Measurements from ENCODE around the gene DNAAF1.

DNAAF1 gene

GRCh38 chr16:84124257-84125073 lies 20.6 kb upstream of the DNAAF1 start:
- DNase-seq: no peak

- DNase-seq: no peak
Measured at GRCh38 chr16:84131117-84131516, 14.0 kb upstream of the DNAAF1 start.

DNA sequence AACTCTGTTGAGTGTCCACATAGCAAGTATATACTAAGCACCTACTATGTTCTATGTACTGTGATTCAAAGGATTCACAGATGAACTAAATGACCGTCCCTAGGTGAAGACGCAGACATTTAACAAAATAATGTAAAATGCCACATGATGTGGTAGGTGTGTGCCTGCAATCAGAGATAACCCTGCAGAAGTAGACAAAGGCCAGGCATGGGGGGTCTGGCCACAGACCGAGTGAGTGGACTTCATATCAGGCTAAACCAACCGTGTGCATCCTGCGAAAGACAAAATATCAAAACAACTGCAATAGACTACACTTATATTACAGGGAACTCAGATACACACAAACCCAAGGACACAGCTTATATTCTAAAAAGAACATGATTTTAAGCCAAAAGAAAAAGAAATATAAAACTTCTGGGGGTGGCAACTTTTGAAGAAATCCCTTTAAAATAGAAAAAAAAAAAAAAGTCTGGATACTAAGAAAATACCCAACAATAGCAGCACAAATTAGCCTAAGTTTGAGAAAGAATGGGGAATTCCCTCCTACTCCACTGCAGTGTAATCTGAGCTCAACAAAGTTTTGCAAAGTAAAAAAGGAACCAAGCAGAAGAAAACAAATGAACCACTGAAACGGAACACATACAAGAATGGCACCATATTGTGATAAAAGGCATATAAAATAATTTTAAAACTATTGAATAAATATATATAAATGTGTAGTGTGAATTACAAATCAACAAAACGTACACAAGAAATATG lies 12.4 kb upstream of the DNAAF1 start:
- peak; percentile 20 for DNase-seq

GRCh38 chr16:84136331-84137125 lies 8.6 kb upstream of the DNAAF1 start:
- DNase-seq: no peak

DNA sequence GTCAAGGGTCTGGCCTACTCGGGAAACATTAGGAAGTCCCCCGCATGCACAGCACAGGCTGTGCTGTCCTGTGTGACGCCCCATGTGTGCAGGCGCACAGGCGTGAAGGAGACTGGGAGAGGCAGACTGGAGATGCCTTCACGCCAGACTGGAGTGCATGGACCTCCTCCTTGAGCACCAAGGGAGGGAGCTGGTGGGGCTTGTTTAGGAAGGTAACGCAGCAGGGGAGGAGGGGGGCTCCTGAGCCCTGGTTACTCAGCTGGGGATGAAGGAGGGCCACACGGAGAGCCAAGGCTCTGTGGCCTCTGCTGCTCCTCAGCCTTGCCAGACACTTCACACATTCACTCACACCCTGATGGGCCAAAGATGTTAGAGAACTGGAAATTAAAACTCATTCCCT lies 7.8 kb upstream of the DNAAF1 start:
- no peak for DNase-seq

DNA sequence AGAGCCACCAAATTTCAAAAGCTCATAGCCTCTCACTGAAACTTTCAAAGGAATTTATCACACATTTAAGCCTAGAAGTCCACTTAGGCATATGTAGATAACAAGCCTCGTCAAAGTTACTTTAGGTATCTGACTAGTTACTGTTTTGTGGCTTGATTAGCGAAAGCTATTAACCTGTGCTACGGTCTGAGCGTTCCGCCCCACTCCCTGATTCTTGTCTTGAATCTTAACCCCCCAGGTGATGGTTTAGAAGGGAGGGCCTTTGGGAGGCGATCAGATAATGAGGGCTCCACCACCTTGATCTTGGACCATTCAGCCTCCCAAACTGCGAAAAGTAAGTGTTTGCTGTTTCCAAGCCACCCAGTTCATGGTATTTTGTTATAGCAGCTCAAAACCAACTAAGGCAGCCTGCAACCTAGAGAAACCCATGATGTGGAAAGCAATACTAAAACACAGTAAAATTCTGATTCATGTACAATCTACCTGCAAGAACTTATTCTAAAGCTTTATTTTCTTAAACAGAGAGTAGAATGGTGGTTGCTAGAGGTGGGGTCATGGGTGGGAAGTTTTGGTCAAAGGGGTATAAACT lies 7.2 kb upstream of the DNAAF1 start:
- no peak for DNase-seq

- no peak for DNase-seq
Measured at GRCh38 chr16:84138500-84138823, 6.6 kb upstream of the DNAAF1 start.

DNA sequence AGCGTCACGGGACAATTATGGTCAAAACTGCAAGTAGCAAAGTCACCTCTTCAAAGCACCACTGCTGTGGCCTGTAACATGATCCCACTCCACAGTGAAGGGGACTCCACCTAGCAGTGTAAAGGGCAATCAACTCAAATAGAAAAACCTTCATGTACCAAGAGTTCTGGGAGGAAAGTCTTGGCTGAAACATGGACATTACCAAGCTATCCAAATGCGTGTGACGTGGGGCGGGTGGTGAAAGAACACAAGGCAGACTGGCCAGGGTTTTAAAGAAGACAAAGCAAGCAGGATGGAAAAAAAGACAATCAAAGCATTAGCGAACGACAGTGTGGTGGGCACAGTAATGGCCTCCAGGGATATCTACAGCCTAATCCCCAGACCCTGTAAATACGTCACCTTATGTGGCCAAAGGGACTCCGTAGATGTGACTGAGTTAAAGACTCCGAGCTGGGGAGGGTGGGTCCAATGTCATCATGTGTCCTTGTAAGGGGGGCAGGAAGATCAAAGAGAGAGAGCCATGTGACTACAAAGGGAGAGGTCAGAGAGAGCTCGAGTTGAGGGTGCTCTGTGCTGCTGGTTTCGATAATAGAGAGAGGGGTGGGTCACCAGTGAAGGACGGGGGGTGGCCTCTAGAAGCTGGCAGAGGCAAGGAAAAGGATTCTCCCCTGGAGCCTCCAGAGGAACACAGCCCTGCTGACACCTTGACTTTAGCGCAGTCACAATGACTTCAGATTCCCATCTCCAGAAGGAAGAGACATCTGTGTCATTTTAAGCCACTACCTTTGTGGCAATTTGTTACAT lies 6.1 kb upstream of the DNAAF1 start:
- no peak for DNase-seq

GRCh38 chr16:84139628-84140258 lies 5.4 kb upstream of the DNAAF1 start:
- DNase-seq: no peak

DNA sequence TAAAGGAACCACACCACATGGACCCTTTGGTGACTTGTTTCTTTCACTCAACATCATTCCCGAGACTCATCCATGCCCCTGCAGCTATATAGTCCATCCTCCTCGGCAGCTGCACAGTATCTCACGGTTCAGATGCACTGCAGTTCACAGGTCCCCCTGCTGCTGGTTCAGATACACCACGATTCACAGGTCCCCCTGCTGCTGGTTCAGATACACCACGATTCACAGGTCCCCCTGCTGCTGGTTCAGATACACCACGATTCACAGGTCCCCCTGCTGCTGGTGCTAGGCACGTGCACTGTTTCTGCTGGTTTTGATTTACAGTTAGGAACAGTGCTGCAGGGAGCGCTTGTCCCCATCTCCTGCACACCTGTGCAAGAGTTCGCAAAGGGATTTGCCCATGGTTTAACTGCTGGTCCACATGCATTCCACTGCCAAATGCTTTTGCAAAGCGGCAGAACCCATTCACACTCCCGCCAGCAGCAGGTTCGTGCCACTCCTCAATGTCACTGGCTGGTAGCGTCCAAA lies 3.9 kb upstream of the DNAAF1 start:
- DNase-seq: no peak

- DNase-seq: no peak
Measured at GRCh38 chr16:84143081-84143480, 2.0 kb upstream of the DNAAF1 start.

GRCh38 chr16:84143784-84144199 lies 1.3 kb upstream of the DNAAF1 start:
- no peak for DNase-seq

GRCh38 chr16:84144209-84144858 lies 774 bp upstream of the DNAAF1 start:
- DNase-seq: peak; percentile 30

- DNase-seq: no peak
Measured at GRCh38 chr16:84150926-84151325, 5.8 kb downstream of the DNAAF1 start.

DNA sequence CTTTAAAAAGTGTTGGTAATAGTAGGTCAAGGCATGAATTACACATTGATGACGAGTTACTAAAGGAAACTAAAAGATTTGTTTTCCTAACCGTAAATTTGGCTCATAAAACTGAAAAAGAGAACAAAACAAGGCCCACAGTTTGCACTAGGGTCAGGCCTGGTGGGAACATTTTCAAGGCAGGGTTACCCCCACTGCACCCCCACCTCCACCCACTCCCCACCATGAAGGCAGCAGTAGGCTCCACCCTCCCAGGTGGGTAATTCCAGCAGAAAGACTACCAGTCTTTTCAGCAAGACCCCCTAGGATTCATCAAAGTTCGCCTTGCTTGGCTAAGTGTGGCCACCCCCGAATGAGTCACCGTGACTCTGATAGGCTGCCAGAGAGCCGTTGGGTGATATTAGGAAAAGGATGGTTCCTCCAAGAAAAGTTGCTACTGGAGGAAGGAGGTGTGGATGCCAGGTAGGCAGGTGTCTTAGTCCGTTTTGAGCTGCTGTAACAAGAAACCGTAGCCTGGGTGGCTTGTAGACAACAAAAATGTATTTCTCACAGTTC lies 8.6 kb downstream of the DNAAF1 start:
- no peak for DNase-seq

DNA sequence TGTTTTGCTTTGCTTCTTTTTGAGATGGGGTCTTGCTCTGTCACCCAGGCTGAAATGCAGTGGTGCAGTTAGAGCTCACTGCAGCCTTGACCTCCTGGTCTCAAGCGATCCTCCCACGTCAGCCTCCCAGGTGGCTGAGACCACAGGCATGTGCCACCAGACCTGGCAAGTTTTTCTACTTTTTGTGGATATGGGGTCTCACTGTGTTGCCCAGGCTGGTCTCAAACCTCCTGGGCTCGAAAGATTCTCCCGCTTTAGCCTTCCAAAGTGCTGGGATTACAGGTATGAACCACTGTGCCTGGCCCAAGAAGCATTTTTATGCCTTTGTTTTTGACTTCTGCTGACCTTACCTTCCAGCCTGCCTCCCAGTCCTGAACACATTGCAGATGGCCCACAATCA lies 10.1 kb downstream of the DNAAF1 start:
- no peak for DNase-seq

DNA sequence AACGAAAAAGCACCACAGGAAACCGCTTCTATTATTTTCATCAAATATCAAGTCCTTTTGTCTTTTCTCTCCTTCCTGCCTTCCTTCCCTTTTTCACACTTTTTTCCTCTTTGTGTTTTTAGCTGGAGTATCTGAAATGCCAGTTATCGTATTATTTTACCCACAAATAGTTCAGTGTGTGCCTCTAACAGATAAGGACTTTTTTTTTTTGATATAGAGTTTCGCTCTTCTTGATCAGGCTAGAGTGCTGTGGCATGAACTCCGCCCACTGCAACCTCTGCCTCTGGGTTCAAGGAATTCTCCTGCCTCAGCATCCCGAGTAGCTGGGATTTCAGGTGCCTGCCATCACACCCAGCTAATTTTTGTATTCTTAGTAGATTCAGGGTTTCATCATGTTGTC lies 10.7 kb downstream of the DNAAF1 start:
- DNase-seq: no peak

- no peak for DNase-seq
Measured at GRCh38 chr16:84156342-84156784, 11.3 kb downstream of the DNAAF1 start.

DNA sequence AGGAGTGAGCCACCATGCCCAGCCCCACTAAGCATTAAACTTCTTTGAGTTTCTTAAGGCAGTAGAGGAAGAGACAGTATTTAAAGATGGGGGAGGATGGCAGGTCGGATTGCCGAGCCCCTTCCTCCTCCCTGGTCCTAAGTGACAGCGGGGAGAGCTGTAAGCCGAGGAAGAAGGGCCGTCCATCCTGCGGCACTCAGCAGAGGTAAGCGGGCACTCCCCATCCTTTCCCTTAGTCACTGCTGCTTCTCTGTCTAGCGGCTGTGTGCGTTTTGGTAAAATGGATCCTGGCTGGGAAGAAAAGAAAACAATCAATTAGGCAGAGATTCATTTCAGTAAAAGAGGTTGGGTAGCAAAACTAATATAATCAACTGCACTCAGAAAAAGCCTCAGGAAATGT lies 13.9 kb downstream of the DNAAF1 start:
- DNase-seq: no peak

- no peak for DNase-seq
Measured at GRCh38 chr16:84159800-84160199, 14.7 kb downstream of the DNAAF1 start.

DNA sequence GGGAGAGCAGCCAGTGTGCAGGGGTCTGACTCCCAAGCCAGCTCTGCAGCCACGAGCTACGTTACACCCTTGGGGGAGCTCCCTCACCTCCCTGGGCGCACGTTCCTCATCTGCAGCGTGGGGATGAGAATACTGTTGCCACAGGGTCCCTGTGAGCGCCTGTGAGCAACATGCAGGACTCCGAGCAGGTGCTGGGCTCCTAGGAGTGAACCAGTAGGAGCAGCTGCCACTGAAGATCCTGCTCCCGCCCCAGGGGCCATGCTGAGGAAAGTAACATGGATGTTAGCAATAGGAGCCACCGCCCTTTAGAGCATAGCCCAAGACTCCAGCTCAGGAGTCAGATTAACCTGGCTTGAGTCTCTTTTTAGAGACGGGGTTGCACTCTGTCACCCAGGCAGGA lies 15.9 kb downstream of the DNAAF1 start:
- DNase-seq: no peak

Measured in suppressor macrophage treated with lipopolysaccharide for 4 hours (primary cell).